Caki2 (cell line): ENCODE measurements around the gene TLR5. TPM values are rescaled to one million over a fixed set of nuclear protein-coding genes. Genes with fewer than 3 reads are reported as not detected.

ENCODE experiments used
- DNase-seq: peaks from one replicate; pipeline ENCODE4 v3.0.0-alpha.2; 2015; ENCODE audit warnings: low read depth
- in situ Hi-C: cut with HindIII; loops from 2 replicates; pipeline ENCODE4 v1.10.0; 2016; ENCODE audit warnings: low sequenced_read_pairs, low pct_unique_long_range_greater_than_20kb, mixed read lengths
- total RNA-seq: library from RNA; depleted of rRNA; stranded (reverse); fragments of >200 nt; shearing (Covaris generic); gene quantifications from 2 replicates; pipeline ENCODE4 v1.2.3, GENCODE V29; 2014; ENCODE audit warnings: low replicate concordance

The TLR5 gene
- total RNA-seq, 1 experiment from 2014 or later = 0.64 TPM

DNA sequence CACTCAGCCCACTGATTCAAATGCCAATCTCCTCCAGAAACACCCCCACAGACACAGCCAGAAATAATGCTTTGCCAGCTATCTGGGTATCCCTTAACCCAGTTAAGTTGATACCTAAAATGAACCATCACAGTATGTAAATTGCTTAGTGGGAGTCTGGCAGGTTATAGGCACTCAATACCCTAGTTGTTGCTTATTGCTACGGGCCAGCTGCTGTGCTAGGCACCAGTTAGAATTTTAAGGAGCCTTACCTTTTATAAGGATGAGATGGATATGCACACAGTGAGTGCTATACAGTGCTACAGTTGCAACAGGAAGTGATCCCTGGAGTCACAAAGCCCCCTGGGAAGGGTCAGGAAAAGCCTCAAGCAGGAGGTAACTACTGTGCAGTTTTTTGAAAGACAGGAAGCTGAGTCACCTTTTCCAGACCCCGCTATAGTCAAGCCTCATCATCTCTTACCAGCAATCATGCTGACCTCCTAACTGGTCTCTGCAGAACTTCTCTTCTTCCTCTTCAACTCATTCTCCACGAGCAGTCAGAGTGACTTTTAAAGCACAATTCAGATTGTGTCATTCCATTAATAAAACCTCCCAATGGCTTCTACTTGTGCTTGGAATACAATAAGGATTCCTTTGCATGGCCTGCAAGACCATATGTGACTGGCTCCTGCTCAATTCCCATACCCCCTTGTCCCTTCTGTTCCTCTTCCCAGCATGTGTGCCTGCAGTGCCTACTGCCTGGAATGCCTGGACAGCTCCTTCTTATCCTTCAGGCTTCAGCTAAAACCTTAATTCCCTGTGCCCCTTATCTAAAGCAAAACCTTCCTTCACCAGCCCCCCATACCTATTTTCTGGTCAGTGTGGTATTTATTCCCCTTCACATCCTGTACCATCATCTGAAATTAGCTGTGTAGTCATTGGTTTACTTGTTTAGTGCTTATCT lies 10.4 kb upstream of the TLR5 start:
- in situ Hi-C loops = no loop called here
- no peak for DNase-seq

DNA sequence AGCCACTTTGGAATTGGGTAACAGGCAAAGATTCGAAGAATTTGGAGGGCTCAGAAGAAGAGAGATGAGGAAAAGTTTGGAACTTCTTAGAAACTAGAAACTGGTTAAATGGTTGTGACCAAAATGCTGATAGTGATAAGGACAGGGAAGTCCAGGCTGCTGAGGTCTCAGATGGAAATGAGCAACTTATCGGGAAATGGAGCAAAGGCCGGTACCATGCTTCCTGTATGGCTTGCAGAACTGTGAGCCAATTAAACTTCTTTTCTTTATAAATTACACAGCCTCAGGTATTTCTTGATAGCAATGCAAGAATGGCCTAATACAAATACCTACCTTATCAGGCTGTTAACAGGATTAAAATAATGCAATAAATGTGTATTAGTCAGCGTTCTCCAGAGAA lies 9.4 kb upstream of the TLR5 start:
- in situ Hi-C loops = no loop called here
- DNase-seq = no peak

DNA sequence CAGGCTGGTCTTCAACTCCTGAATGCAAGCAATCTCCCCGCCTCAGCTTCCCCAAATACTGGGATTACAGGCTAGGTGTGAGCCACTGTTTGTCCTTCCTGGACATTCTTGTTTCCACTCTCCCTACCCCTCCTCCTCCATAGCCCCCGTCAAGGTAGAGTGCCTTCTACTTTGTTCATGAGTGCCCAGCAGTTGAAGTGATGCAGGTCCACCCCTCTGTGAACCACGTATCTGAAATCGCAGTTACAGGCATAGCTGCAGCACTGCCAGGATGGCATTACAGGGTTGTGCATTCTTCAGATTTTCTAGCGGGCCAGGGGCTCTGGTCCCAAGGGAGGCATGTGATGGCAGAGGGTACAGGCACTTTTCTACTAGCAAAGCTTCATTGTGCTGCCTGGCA lies 7.4 kb upstream of the TLR5 start:
- in situ Hi-C loops = no loop called here
- DNase-seq = no peak

DNA sequence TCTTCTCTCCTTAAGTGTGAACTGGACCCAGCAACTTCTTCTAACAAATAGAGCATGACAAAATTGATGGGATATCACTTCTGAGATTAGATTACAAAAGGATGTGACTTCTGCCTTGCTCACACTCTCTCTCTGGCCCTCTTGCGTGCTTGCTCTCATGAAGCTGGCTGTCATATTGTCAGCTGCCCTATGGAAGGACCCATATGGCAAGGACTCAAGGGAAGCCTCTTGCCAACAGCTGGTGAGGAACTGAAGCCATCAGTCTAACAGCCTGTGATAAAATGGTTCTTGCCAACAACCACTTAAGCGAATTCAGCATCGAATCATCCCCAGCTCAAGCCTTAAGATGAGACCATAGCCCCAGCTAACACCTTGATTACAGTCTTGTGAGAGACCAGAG lies 4.8 kb upstream of the TLR5 start:
- DNase-seq = no peak
- in situ Hi-C loops = no loop called here

DNA sequence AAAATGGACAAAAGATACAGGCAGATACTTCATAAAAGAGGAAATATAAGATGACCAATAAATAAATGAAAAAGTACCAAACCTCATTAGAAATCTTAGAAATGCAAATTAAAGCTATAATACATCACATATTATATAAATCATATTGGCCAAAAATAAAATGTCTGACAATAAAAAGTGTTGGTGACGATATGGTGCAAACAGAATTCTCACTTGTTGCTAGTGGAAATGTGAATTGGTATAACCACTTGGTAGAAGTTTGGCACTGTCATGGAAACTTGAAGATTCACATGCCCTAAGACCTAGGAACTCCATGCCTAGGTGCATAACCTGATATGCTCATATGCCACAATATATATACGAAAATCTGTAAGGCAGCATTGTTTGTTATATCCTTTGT lies 4.4 kb upstream of the TLR5 start:
- no peak for DNase-seq

DNA sequence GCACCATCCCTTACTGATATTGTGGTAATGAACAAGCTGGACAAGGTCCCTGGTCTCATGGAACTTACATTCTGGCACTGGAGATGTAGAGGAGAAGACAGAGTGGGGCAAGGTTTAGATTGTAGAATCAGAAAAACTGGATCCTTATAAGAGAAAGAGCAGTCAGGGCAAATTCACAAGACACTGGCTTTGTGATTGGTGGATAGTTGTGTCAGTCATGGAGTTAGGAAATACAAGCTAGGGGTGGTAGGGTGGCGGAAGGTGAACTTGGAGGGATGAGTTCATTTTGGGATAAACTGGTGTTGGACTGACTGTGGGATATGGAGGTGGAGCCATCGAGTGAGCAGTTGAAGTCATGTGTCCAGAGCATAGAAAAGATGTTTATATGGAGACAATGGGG lies 3.7 kb upstream of the TLR5 start:
- in situ Hi-C loops = no loop called here
- DNase-seq = no peak

More for the DNA sequence above, 4.4 kb upstream of the TLR5 start:
- in situ Hi-C loops = no loop called here

DNA sequence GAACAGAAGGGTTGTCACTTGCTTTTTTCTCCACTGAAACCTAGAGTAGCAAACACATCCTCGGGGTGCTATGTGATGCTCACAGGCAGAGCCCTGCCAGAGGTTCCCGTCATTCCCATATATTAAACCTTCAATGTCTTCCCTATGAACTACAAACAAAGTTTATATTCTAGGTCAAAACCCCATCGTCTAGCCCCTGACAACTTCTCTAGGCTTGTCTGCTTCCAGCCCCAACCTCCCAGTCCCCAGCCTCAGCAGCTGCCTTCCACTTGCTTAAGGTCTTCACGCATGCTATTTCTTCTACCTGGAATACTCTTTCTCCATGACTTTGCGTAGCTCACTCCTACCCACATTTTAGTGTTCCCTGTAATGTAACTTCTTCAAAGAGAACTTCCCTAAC lies 1.9 kb upstream of the TLR5 start:
- no peak for DNase-seq
- in situ Hi-C loops = no loop called here

DNA sequence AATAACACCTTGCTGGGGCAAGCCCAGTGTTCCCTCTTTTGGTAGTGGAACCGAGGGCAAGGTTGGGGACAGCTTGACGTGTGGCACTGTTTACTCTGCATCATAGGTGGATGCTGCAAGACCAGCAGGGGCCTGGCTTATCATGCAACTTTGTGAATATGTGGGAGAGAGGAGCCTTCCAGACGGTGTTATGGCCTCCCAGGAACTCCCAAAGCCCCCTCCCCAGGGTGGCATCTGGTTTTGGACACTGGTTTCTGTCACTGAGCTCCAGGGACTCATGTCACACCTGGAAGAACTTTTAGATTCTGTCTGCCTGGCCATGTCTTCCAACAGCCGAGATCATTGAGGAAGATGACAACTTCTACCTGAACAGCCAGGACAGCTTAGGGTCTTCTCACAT lies 1.4 kb upstream of the TLR5 start:
- DNase-seq = no peak
- in situ Hi-C loops = no loop called here

DNA sequence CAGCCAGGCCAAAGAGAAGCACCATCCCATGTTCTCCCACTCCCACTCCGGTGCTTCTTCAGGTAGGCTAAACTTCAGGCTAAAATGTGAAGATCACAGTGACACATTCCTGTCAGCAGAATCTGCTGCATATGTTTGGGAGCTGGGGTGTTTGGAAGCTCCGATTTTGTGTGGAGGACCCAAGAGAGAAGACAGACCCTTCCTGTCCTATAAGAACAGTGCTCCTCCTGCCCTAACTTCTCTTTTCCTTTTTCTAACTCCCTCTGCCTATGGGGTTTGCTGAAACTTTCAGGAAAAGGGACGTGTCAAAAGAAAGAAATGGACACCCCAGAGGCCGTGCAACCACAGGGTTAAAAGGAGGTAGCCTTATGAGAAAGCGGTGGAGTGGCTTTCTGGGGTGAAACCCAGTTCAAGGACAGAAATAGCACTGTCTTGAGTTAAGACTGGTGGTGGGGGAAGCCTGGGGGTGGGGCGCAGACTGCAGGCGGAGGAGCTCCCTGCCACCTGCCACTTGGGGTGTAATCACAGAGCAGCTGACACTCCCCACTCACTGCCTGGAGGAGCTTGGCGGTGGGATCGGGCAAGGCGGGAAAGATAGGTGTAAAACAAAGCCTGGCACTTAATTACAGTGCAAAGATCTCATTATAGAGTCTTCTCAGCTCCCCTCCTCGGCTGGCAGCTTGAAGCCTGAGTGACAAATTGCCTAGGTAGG lies 645 bp upstream of the TLR5 start:
- in situ Hi-C loops = no loop called here
- no peak for DNase-seq

DNA sequence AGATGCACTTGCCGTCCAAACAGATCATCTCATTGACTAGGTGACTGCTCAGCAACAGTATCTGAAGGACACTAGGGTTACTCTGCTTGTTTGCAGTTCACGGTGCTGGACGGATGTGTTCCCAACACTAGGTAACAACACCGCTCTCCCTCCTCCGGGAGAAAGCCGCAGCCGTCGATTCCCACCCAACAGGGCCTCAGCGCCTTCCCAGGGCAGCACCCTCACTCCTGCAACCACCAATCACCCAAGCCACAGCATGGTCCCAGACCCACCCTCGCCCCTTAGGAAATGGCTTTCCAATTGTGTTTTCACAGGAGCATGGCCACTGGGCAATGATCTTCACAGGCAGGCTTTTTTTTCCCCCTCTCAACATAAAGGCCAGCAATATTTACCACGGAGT lies 779 bp downstream of the TLR5 start:
- DNase-seq = no peak
- in situ Hi-C loops = no loop called here

DNA sequence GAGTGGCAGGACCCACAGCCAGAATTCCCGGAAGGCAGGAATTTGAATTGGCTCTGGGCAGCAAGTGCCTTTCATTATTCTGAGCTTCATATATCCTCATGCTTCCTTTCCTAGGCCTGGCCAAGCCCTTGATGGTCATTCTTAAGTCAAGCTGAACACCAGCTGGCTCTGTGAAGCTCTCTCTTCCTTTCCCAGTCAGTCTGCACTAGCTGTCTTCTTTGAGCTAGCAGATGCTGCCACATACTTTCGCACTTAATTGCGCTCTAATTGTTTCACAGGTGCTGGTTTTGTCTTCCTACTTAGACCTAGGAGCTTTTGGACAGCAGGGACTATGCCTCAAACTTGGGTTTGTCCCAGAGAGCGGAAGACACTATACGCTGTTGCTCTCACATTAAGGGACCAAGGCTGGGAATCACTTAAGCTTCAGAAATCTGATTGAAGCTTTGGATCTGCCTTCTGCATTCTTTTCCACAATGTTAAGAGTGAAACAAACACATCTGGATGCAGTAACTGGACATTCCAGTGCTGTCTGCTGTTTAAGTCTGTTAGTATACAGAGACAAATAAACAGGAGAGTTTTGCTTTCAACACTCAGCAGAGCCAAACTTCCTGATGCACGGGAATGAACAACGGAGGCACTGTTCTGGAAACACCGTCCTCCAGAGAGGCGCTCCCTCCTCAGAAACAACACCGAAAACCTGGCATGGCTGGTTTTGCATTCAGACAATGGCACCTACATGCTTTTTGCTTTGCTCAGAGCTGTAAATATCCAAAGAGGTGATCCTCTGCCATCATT lies 2.2 kb downstream of the TLR5 start:
- in situ Hi-C loops = no loop called here
- DNase-seq = no peak

DNA sequence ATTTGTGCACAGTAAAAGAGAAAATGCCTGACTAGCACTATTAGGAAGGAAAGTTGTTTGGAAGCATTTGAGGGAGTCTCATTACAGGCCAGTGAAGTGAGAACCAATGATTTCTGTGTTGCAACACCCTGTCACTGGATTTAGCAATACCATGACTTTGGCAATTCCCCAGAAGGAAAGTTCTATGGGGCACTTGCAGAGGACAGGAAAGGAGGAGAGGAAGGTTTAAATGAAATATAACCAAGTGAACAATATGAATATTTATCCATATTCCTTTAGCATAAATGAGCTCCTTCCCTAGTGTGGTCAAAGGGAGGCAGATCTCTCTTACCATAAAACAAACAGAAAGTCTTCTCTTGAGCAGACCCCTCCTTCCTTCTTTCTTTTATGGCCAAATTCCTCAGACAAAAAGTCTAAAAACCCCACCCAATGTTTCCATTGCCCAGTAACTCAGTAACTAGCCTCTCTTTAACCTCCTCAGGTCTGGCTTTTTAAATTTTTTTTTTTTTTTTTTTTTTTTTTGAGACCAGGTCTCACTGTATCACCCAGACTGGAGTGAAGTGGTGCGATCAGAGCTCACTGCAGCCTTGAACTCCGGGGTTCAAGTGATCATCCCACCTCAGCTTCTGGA lies 5.5 kb downstream of the TLR5 start:
- DNase-seq = no peak
- in situ Hi-C loops = no loop called here

DNA sequence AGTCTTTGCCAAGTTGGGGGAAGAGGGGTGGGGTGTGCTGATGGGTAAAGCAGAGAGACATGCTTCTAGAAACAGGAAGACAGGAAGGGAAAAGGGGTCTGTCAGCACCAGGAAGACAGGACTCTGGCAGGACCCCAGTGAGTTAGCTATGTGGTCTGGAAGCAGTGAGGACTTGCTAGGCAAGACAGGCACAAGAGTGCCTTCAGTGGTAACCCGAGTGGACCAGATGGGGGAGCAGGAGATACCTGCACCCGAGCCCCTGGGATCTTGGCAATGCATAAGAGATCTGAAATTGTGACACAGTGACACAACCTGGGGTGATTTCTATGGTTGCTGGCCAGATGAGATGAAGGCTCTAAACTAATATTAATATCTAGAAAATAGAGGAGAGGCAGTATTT lies 7.0 kb downstream of the TLR5 start:
- in situ Hi-C loops = no loop called here
- DNase-seq = no peak

DNA sequence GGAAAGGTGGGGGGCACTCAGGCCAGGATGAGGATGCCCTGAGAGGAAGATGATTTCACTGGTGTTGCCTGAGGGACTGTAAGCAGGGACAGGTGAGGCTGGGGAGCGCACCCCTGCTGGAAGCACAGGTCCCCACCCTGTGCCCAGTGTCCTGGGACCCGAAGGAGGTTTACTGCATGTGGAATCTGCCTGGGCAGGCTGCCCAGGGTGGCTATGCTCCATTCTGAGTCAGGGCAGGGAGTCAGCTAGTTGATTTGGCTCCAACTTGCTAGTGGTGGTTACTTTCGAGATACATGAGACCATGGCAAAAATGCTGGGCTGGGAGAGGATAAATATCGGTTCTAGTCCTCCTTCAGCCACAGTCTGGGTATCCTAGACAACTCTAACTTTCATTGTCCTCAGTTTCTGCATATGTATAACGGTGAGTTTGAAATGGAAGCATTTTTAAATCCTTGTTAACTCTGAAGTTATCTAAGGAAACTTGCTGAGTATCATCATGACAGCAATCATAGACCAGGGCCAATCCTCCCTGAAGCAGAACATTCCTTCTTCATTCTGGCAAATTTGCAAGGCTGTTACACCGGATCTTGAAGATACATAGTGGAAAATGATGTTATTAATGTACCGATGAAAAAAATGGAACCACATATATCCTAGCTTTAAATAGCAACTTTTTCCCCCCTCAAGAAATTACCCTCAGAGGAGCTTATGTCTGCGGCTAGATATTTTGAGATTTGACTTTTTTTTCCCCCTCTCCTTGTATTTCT lies 7.7 kb downstream of the TLR5 start:
- no peak for DNase-seq
- in situ Hi-C loops = no loop called here

DNA sequence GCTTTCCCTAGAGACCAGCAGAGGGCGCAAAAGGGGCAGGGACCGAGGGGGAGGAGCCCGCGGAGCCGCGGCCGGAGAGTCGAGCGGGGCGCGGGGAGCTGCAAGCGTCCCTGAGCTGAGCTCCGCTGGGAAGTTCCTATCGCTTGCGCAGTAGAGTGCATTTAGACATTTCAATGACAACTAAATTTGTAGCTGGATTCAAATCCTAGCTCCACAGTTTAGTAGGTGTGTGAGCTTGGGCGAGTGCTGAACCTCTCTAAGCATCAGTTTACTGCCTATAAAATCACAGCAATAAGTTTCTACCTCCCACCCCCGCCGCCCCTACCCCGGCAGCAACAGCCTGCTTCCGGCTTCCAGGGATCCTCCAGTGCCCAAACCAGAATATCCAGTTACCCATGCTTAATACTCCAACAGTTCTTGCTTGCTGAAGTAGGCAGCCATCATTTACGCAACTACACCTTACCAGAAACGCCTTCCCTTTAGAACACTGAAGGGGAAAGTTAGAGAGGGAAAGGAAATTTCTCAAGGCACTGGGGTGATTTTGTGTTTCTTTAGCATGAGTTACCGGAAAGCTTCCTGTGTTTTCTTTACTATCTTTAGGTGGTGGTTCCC lies 9.1 kb downstream of the TLR5 start:
- peak; percentile 69 for DNase-seq

DNA sequence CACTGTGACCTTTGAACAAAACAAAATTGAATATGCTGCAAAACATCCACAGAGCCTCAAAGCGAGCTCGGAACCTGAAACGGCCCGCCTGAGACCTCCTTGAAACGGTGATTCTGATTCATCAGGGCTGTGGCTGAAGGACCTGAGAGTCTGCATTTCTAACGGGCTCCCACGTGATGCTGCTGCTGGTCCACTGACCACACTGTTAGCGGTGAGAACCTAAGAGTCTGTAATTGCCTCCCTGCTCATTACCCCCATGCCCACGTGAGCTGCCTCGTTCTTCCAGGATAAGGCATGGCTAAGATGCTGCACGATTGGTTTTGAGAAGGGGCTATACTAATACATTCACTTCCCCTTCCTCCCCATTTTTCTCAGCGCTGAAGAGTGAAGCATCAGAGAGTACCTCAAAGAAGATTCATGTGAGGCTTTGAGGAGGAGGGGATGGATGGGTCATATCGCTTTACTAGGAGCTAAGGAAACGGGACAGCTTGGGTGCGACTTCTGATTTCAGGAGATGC lies 9.7 kb downstream of the TLR5 start:
- in situ Hi-C loops = no loop called here
- no peak for DNase-seq

More for the DNA sequence above, 9.1 kb downstream of the TLR5 start:
- in situ Hi-C loops = no loop called here

DNA sequence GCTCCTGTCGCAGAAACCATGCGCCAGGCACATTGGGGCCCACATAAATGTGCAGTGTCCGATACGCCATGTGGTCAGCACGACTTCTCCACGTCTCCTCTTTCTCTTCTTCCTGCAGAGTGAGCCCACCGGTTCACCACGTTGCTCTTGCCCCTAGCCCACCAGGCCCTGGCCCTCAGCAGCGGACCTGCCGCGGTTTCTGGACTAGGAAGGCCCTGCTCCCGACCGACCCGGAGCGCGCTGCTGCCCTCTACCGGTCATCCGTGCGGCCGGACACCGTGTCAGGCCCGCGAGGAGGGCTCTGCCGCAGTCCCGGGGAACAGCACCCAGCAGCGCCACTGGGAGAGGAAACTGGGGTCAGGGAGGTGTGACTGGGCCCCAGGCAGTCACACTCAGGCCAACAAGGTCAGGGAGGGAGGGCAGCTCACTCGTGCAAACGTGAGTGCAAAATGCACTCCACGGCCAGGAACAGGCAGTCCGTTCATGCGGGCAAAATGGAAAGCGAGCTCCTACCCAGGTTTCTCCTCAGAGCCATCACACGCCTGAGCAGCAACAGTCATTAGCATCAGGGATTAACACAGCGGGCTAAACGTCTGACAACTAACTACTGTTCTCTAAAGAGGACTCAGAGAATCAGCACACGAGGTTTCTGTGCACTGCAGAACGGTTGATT lies 13.7 kb downstream of the TLR5 start:
- no peak for DNase-seq
- in situ Hi-C loops = no loop called here
